ENCODE data around the gene C17orf107. TPM values are rescaled to one million over a fixed set of nuclear protein-coding genes. Genes with fewer than 3 reads are reported as not detected.

Gene C17orf107
- total and polyA plus RNA-seq, 9 of the 15 experiments (the other 6 are each of a cell fraction or from before 2014, with no cell fraction given): 0.05 to 0.29 (median 0.07) TPM; not detected in 4

- TF ChIP-seq PRDM10 (IDR thresholded peaks at IDR 0.05; ENCODE audit: partially characterized antibody): peak; percentile 96
- TF ChIP-seq ETV5 (CRISPR knock-in tag; IDR thresholded peaks at IDR 0.05; ENCODE audit: low read depth): no peak
- TF ChIP-seq SMARCA4 (IDR thresholded peaks at IDR 0.05): peak; percentile 55; the same call in 1 of the 2 replicates
- no peak for TF ChIP-seq ZZZ3 (IDR thresholded peaks at IDR 0.05)
- no peak for TF ChIP-seq U2AF2 (optimal IDR thresholded peaks at IDR 0.05; ENCODE audit: low read depth, low read length)
- no peak for TF ChIP-seq SMAD2 (IDR thresholded peaks at IDR 0.05; ENCODE audit: low read depth, low read length)
- TF ChIP-seq PHF8 (IDR thresholded peaks at IDR 0.05; ENCODE audit: borderline replicate concordance, low read length): peak; percentile 71
- TF ChIP-seq SAFB (IDR thresholded peaks at IDR 0.05; ENCODE audit: borderline replicate concordance, low read depth, low read length): 0 out of 2 replicates have a peak, but pooled peaks have one; percentile 25
- no peak for TF ChIP-seq GATAD2A (IDR thresholded peaks at IDR 0.05)
- no peak for TF ChIP-seq ZNF445 (CRISPR knock-in tag; IDR thresholded peaks at IDR 0.05; ENCODE audit: low read depth)
- TF ChIP-seq DPF2 (IDR thresholded peaks at IDR 0.05): peak; percentile 70
- no peak for TF ChIP-seq ZNF217 (CRISPR knock-in tag; IDR thresholded peaks at IDR 0.05)
- TF ChIP-seq ZNF239 (CRISPR knock-in tag; IDR thresholded peaks at IDR 0.05): no peak
- no peak for TF ChIP-seq NR3C1 (CRISPR knock-in tag; IDR thresholded peaks at IDR 0.05)
- 0 out of 2 replicates have a peak, but pooled peaks have one; percentile 56 for TF ChIP-seq ZNF511 (CRISPR knock-in tag; IDR thresholded peaks at IDR 0.05)
- TF ChIP-seq PBX2 (CRISPR knock-in tag; IDR thresholded peaks at IDR 0.05; ENCODE audit: low read depth): no peak
- no peak for TF ChIP-seq PBX2 (tag; conservative IDR thresholded peaks at IDR 0.05; ENCODE audit: low read depth)
- TF ChIP-seq TEAD1 (CRISPR knock-in tag; IDR thresholded peaks at IDR 0.05): 0 out of 4 replicates have a peak, but pooled peaks of 1 of the 2 experiments have one; percentile 39
- no peak for TF ChIP-seq ASH1L (IDR thresholded peaks at IDR 0.05; ENCODE audit: borderline replicate concordance, low read depth, partially characterized antibody)
Measured at GRCh38 chr17:4948166-4948930, 49.0 kb downstream of the C17orf107 start, which contains the start of gene PFN1 (continued).
